Activated CD8-positive, alpha-beta memory T cell treated with anti-CD3 and anti-CD28 coated beads for 4 hours (primary cell): ENCODE measurements around the gene SEPTIN5.

ENCODE experiments used
- DNase-seq, 2 donors: peaks; one replicate each; pipeline ENCODE4 v3.0.0-alpha.2; 2020; ENCODE audit warnings: low read depth in 2 of 2

The SEPTIN5 gene

DNA sequence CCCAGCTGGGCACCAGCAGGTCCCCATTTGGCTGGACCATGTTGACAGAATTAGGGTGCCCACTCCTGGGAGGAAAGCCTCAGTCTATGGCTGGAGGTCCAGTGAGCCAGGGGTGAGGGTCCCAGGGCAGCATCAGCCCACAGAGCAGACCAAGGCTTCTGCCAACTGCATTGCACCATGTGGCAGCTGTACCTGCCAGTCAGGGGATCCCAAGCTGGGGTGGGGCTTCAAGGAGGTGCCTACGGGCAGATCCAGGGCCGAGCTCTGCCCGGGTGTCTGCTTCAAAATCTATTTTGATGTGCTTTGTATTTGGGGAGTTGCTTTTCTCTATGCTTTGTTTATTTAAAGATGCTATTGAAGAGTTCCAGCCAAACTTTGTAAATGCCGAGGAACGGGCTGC lies 19.5 kb downstream of the SEPTIN5 start:
- no peak for DNase-seq

DNA sequence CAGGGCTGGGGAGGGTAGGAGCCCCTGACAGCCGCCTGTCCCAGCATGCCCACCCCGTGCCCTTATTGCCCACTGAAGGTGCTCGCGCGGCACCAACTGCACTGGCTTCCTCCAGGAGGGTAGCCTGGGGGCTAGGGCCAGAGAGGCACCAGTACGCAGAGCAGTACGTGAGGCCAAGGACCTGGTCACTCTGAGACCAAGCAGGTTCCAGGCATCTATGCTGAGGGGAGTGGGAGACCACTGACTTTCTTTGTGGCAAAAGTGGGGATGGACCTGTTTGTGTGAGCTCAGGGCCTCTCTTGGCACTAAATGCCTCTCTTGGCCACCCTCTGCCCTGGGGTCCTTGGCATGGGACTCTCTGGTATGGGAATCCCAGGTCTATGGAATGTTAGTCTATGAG lies 19.9 kb downstream of the SEPTIN5 start:
- no peak for DNase-seq

DNA sequence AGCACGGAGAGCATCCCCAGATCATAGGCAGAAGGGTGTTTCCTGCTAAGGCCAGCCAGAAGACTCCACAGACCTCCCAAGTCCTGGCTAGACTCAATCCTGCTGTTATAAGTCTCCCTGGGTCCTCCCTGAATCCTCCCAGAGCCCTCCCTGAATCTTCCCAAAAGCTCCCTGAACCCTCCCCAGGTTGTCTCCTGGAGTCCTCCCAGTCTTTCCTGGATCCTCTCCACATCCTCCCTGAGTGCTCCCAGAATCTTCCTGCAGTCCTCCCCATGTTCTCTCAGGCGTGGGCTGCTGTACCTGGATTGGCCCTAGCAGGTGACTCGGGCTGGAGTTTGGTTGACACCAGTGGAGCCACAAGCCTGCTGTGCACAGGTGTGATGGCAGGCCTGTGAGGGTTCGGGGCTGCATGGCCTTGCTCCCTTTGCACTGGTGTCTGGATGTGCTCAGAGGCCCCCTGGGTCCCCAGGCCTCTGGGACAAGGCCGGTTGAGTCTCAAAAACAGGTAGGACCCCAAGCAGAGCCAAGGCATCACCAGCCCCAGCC lies 20.6 kb downstream of the SEPTIN5 start:
- no peak for DNase-seq

- no peak for DNase-seq
Observed at GRCh38 chr22:19735665-19736510, 21.6 kb downstream of the SEPTIN5 start.

DNA sequence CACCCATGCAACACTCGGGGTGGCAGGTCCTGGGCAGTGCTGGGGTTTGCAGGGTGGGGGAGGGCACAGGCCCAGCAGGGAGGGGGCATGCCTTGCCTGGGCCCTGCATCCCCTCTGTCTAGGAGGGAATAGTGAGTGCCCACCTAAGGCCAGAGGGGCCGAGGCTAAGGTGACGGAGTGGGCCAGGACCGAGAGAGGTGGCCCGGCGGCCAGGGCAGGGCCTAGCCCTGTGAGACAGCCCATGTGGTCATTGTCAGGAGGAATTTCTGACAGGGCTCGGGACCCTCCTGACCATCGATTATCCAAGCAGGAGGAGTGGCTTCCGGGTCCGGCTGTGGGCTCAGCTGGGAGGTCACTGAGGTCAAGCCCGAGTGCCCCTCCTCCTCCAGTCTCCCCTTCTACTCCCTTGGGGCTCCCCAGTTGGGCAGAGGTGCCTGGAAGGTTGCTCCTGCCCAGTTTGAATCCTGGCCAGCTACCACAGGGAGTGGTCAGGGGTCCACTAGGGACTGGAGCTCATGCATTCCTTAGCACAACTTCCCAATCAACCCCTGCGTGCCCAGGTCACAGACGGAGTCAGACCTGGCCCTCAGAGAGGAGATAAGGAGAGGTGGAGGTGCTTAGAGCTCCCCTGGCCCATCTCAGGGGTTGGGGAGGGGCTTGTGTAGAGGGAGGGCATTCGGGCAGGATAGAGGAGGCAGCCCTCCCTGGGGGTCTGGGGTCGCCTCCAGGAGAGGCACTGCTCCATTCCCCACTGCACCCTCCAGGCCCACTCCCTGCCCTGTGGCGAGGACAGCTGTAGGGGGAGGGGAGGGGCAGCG lies 23.8 kb downstream of the SEPTIN5 start:
- no peak for DNase-seq

DNA sequence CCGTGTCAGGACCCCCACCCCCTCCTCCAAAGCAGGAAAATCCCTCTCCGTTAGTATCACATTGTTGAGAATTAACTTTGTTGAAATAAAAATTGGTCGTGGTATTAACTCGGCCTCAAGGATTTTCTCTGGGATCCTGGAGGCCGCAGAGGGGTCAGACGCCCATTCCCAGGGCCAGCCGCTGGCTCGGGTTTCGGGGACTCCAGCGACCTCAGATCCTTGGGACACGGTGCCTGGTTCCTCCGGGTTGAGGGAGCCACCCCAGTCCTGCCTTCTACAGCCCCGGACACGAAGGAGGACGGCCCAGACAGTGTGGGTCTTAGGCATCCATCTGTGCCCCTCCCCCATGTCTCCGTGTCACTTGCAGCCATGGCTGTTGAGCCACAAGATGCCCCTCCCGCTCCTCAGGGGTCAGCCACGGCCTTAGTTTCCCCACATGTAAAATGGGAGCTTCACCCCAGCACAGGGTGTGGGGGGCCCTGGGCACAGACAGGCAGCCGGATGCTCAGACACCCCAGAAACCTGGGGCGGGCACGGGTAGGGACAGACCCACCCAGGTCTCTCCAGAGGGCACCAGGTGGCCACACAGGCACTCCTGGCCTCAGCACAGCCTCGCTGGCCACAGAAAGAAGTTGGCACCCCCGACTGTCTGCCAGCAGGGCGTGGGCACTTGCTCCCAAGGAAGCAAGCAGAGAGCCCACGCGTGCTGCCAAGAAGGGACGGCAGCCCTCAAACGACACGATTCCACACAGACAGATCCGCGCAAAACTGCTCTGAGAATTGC lies 24.6 kb downstream of the SEPTIN5 start:
- no peak for DNase-seq

GRCh38 chr22:19739448-19739895 lies 25.2 kb downstream of the SEPTIN5 start:
- no peak for DNase-seq

DNA sequence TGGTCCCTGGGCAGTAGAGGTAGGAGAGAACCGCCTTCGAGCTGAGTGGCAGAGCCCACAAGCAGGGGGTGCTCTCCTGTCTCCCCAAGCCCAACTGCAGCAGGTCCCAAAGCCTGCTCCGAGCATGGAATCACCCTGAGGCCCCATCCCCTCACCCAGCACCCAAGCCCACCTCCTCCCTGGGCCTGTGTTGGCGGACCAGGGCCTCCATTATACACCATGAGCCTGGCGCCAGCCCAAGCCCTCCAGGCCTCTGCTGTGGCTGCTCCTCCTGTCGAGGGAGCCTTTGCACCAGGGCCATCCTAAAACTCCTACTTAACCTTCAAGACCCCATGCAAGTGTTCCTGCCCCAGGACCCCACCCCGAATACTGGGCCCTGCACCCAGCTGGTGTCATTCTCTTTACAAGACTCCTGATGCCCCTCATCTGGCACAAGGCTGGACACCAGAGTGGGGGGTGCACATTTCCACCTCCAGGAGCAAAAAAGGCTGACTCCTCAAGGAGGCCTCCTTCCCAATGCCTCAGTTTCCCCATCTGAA lies 25.7 kb downstream of the SEPTIN5 start:
- no peak for DNase-seq

- no peak for DNase-seq
Observed at GRCh38 chr22:19740586-19740985, 26.3 kb downstream of the SEPTIN5 start.

DNA sequence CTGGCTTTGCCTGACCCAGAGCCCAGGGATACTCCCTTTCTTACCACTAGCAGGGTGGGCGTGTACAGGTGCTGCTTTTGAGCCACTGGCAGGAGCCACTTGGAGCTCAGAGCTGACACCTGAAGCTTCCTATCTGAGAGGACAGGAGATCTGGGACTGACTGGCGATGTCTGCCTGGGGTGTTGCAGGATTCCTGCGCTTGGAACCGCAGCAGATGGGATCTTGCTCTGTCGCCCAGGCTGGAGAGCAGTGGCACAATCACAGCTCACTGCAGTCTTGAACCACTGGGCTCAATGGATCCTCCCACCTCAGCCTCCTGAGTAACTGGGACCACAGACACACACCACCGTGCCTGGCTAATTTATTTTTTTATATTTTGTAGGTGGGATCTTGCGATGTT lies 26.8 kb downstream of the SEPTIN5 start:
- no peak for DNase-seq

- no peak for DNase-seq
Observed at GRCh38 chr22:19742160-19743066, 28.1 kb downstream of the SEPTIN5 start.

DNA sequence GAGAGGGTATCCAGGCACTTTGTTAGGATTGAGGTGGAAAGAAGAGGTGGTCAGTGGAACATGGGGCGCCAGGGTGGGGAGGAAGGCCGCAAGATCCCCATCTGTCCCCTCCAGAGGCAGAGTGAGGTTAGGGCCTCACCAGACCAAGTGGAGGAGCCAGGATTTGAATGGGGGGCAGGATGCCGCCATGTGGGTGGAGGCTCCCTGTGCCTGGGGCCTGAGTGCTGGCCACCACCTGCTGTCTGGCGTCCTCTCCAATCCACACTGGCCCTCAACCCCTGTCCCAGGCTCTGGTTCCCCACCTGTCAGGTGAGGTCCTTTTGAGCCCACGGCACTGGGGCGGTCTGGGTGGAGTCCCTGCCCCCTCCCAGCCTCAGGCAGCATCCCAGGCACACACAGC lies 28.8 kb downstream of the SEPTIN5 start:
- no peak for DNase-seq

DNA sequence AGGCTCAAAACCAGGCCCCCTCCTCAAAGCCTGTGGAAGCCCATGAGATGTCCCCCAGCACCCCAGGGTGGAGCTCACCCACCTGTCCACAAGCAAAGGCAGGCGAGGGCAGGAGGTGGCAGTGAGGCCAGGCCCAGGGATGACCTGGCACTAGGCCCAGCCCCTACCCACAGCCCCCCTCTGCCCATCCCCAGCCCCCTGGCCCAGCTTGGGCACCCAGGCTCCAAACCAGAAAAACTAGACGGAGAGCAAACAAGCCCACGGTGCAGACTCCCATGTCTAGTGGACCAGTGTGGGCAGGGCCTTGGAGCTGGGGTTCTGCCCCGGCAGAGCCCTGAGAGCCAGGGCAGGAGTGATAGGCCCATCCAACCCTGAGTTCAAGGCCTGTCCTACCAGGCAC lies 29.3 kb downstream of the SEPTIN5 start:
- no peak for DNase-seq

DNA sequence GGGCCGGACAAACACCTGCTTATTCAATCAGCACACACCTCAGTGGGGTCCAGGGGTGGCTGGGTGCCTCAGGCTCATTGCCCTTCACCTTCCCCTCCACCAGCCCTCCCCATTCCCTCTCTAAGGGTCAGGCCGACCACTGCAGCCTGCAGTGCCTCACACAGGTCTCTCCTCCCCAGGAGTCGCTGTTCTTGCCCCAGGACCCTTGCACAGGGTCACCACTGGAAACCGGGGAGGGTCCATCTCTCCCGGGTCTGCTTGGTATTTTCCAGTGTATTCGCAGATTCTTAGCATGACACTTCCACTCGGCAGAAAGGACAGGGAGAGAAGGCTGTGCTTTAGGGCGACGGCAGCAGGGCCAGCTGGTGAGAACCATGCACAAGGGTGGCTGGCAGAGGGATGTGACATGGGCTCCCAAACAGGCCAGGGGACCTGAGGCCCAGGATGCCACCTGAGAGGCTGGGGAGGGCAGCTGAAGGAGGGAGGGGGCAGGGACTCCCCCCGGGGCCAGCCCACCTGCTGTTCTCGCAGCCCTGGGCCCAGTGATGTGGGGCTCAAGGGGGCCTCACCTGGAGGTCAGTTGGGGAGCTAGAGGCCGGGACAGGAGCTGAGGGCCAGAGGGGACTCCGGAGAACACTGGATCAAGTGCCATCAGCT lies 30.2 kb downstream of the SEPTIN5 start:
- no peak for DNase-seq

GRCh38 chr22:19745155-19746101 lies 31.1 kb downstream of the SEPTIN5 start:
- no peak for DNase-seq

GRCh38 chr22:19746726-19747125 lies 32.4 kb downstream of the SEPTIN5 start:
- DNase-seq, result no peak

- no peak for DNase-seq
Observed at GRCh38 chr22:19747551-19747950, 33.2 kb downstream of the SEPTIN5 start.

- DNase-seq, result no peak
Observed at GRCh38 chr22:19748139-19748538, 33.8 kb downstream of the SEPTIN5 start.
